OCI-LY1 (cell line): ENCODE measurements around the gene PTPRD.

ENCODE experiments used
- EZH2 ChIP-seq: fragments of 200-600 bp; sonication (generic), shearing (Covaris generic); IDR thresholded peaks from 2 replicates; pipeline ENCODE4 v1.8.0; 2017; ENCODE audit warnings: borderline replicate concordance, mixed run types, mild to moderate bottlenecking, antibody characterized with exemption, low read length, moderate library complexity, mixed read lengths
- TF ChIP-seq, protein P1 (sequence below): fragments of 200-600 bp; sonication (generic), shearing (Covaris generic); IDR thresholded peaks from 2 replicates; pipeline ENCODE4 v1.5.1; 2017; ENCODE audit warnings: mild to moderate bottlenecking, antibody characterized with exemption, low read length, moderate library complexity, mixed read lengths

- TF ChIP-seq, protein P1, sequence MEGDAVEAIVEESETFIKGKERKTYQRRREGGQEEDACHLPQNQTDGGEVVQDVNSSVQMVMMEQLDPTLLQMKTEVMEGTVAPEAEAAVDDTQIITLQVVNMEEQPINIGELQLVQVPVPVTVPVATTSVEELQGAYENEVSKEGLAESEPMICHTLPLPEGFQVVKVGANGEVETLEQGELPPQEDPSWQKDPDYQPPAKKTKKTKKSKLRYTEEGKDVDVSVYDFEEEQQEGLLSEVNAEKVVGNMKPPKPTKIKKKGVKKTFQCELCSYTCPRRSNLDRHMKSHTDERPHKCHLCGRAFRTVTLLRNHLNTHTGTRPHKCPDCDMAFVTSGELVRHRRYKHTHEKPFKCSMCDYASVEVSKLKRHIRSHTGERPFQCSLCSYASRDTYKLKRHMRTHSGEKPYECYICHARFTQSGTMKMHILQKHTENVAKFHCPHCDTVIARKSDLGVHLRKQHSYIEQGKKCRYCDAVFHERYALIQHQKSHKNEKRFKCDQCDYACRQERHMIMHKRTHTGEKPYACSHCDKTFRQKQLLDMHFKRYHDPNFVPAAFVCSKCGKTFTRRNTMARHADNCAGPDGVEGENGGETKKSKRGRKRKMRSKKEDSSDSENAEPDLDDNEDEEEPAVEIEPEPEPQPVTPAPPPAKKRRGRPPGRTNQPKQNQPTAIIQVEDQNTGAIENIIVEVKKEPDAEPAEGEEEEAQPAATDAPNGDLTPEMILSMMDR, result no peak
- TF ChIP-seq EZH2, result no peak
Measured at GRCh38 chr9:8492679-8493078, 2120.1 kb downstream of the PTPRD start.
